Mammary epithelial cell (primary cell): ENCODE data around the gene ATP11A.

Experiments used
- CTCF ChIP-seq, 2 donors: IDR thresholded peaks in 1 of 2; conservative IDR thresholded peaks in 1 of 2; 2 replicates each; pipeline ENCODE4 v1.5.1; 2011 to 2012; ENCODE audit warnings: inconsistent platforms in 2 of 2, low read length in 2 of 2, mild to moderate bottlenecking in 2 of 2, control low read depth in 1 of 2, low read depth in 1 of 2; ENCODE audit not compliant: insufficient read depth in 1 of 2; ENCODE audit errors: extremely low read depth in 1 of 2
- EZH2 ChIP-seq: IDR thresholded peaks from 2 replicates; pipeline ENCODE4 v1.6.1; 2012; ENCODE audit warnings: low read length, inconsistent platforms, borderline replicate concordance

GRCh38 chr13:112843392-112844111 lies 153.7 kb downstream of the ATP11A start:
- no peak for TF ChIP-seq CTCF (conservative IDR thresholded peaks at IDR 0.05 in 1 of 2, IDR thresholded peaks at IDR 0.05 in 1 of 2; ENCODE audit: extremely low read depth in 1 of 2, insufficient read depth in 1 of 2, low read depth in 1 of 2, low read length in 2 of 2)
- no peak for TF ChIP-seq EZH2
